ENCODE measurements around the gene FRG1.
"Not testable (repeated sequence)": the region's sequence is repeated elsewhere in the genome, so short reads cannot be mapped to it uniquely, and the experiment has no call there.

FRG1 gene

DNA sequence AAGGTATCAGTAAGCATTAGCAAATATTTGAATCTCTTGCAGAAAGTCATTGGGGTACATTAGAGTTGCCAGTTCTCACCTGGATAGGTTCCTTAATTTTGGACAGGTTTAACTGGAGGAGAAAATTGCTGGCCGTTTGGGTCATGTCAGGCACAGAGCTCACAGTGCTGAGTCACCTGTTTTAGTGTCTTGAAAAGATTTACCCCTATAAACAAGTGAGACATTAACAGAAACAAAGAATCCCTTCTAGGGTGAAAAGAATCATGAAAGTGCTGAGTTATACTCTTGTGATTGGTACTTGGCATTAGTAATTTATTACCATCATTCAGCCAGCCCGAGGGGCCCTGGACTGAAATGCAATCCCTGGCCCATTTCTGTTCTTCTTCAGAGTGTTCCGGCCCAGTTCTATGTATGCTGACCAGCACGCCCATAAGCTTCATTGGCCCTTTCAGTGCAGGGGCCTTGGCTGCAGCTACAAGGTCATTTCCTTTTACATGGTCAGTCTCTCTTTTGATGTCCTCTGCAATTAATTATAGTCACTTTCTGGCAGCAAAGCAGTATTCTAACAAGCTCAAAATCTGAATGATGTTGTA lies 45.1 kb downstream of the FRG1 start:
- not testable (repeated sequence) for DNase-seq

DNA sequence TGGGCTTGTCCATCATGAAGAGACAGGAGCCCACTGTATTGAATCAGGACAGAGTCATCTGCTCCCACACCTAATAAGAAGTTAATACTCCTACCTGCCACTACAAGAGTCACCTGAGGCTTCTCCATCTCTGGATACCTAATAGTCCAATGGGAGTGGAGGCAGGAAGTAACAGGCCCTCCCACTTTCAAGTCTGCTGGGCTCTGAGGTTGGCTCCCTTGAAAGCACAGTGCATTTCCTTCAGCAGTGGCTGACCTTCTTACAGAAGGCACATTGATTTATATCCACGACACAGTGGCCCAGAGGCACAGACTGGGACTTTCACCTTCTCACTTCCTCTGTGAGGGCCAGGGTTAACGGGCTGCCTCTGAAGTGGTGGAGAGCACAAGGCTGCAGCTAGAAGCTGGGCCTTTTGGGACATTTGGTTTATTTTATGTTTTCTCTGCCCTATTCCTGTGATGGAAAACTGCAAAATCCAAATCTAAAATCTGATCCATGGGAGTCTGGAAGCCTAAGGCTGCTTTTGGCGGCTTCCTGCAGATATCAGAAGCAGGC lies 48.3 kb downstream of the FRG1 start:
- no peak for DNase-seq

DNA sequence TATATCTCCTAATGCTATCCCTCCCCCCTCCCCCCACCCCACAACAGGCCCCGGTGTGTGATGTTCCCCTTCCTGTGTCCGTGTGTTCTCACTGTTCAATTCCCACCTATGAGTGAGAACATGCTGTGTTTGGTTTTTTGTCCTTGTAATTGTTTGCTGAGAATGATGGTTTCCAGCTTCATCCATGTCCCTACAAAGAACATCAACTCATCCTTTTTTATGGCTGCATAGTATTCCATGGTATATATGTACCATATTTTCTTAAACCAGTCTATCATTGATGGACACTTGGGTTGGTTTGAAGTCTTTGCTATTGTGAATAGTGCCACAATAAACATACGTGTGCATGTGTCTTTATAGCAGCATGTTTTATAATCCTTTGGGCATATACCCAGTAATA lies 49.3 kb downstream of the FRG1 start:
- DNase-seq = not testable (repeated sequence)

Data from hippocampal formation (tissue), 2 donors.